Stimulated activated CD8-positive, alpha-beta memory T cell treated with anti-CD3 and anti-CD28 coated beads, Interleukin-7, amount 100 ng/mL, for 24 hours (primary cell): ENCODE results near the gene ENDOV.

Experiments
- DNase-seq: peaks from one replicate; pipeline ENCODE4 v3.0.0-alpha.2; 2020; ENCODE audit warnings: low read depth

ENDOV gene

GRCh38 chr17:80431246-80432195, 16.6 kb downstream of the ENDOV start:
- no peak for DNase-seq

- DNase-seq: no peak
These were observed 17.5 kb downstream of the ENDOV start for GRCh38 chr17:80432350-80432955.

GRCh38 chr17:80432961-80433550, 18.1 kb downstream of the ENDOV start:
- no peak for DNase-seq

GRCh38 chr17:80433916-80434666, 19.1 kb downstream of the ENDOV start:
- DNase-seq: no peak

- DNase-seq: no peak
These were observed 22.6 kb downstream of the ENDOV start for GRCh38 chr17:80437532-80437931.

GRCh38 chr17:80438806-80439205, 23.8 kb downstream of the ENDOV start:
- DNase-seq: no peak

- DNase-seq: no peak
These were observed 24.5 kb downstream of the ENDOV start for GRCh38 chr17:80439499-80439898.

- DNase-seq: peak; percentile 24
These were observed 26.2 kb downstream of the ENDOV start for GRCh38 chr17:80441133-80441578.

- DNase-seq: no peak
These were observed 26.8 kb downstream of the ENDOV start for GRCh38 chr17:80441598-80442322.

GRCh38 chr17:80442323-80442659, 27.3 kb downstream of the ENDOV start:
- no peak for DNase-seq

- DNase-seq: no peak
These were observed 27.8 kb downstream of the ENDOV start for GRCh38 chr17:80442764-80443163.

- DNase-seq: no peak
These were observed 28.5 kb downstream of the ENDOV start for GRCh38 chr17:80443498-80443897.

GRCh38 chr17:80443916-80444643, 29.1 kb downstream of the ENDOV start:
- no peak for DNase-seq

- no peak for DNase-seq
These were observed 29.6 kb downstream of the ENDOV start for GRCh38 chr17:80444644-80444979.

- DNase-seq: no peak
These were observed 30.2 kb downstream of the ENDOV start for GRCh38 chr17:80445007-80445725.

- no peak for DNase-seq
These were observed 30.8 kb downstream of the ENDOV start for GRCh38 chr17:80445726-80446110.

GRCh38 chr17:80446645-80447405, 31.9 kb downstream of the ENDOV start:
- no peak for DNase-seq

- DNase-seq: no peak
These were observed 32.8 kb downstream of the ENDOV start for GRCh38 chr17:80447790-80448189.

- DNase-seq: no peak
These were observed 34.4 kb downstream of the ENDOV start for GRCh38 chr17:80449194-80449929.
